ENCODE data around the gene TRIM10. TPM values are rescaled to one million over a fixed set of nuclear protein-coding genes. Genes with fewer than 3 reads are reported as not detected.
A peak's percentile ranks its signal among the peaks of the same experiment; 100 is the strongest.
"Not testable (repeated sequence)": the region's sequence is repeated elsewhere in the genome, so short reads cannot be mapped to it uniquely, and the experiment has no call there.

The TRIM10 gene
- total and polyA plus RNA-seq, 3 experiments from 2014 or later: not detected

DNA sequence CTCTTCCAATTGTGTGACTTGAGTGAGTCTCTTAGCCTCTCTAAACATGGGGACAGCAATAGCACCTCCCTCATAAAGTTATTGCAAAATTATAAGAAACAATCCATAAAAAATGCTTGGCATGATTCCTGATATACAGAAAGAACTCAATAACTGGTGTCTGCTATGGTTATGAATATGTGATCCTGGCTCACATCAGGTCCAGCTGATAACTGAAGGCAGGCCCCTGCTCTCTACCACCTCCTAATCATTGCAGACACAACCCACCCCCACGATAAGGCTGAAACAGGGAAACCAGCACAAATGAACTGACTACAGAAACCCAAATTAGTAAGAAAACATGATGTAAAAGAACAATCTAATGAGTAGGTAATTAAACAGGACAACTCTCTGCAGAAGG lies 7.7 kb upstream of the TRIM10 start:
- CTCF ChIA-PET: interaction anchor here (1.0 to 1.4 kb wide), 2 partner anchors 18 to 37 kb away, joined by 3 to 5 read pairs; no protein-coding TSS in a partner anchor
- Histone ChIP-seq H3K4me1 (ENCODE audit: insufficient read depth, low read length) (no peaks in the 10 kb centered on the region), H3K4me3 (ENCODE audit: low read length) (no peak overlapping the region), H3K9me3 (ENCODE audit: low read length) (no peaks in the 10 kb centered on the region), H3K36me3 (ENCODE audit: insufficient read depth, low read length) (no peaks in the 10 kb centered on the region), H3K27ac (ENCODE audit: low read depth, low read length) (no peak overlapping the region), H3K27me3 (ENCODE audit: insufficient read depth, low read length, poor library complexity, severe bottlenecking) (peaks cover 25% of the 10 kb centered on the region)
- Mint-ChIP-seq H3K27me3 (peaks cover 32 to 70% of the 10 kb centered on the region in 2 donors), H3K36me3 (no peaks in the 10 kb centered on the region), H3K4me1 (peaks cover 2 to 8% (median 5%) of the 10 kb centered on the region in 3 donors), H3K9me3 (no peaks in the 10 kb centered on the region), H3K4me3 (no peak overlapping the region), H3K27ac (peak overlapping the region in 1 of 8 donors; percentile 7)
- no peak for DNase-seq
- POLR2A ChIA-PET: no interaction called here

DNA sequence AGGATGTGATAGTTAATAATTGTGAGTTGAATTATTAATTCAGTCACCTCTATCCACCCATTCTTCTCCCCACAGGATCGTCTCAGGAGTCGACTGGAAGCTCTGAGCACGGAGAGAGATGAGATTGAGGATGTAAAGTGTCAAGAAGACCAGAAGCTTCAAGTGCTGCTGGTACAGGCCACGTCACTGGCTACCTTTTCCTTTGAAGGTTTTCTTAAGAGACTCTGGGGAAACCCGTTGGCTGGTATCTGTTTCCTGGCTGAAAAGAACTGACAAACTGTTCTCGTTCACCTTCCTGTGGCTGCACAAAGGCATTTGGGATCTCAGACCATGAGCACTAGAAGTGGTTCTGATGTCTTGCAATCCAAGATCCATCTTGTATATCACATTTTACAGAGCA lies 6.1 kb upstream of the TRIM10 start:
- ChIA-PET POLR2A (no interaction called here), CTCF (interaction anchor here (1.4 kb wide), 1 partner anchor 36 kb away, joined by 5 read pairs; no protein-coding TSS in a partner anchor)
- Mint-ChIP-seq H3K4me1 (peaks cover 5 to 17% (median 15%) of the 10 kb centered on the region in 3 donors), H3K27ac (no peak overlapping the region), H3K36me3 (no peaks in the 10 kb centered on the region), H3K4me3 (no peak overlapping the region), H3K9me3 (no peaks in the 10 kb centered on the region), H3K27me3 (peaks cover 22 to 67% of the 10 kb centered on the region in 2 donors)
- Histone ChIP-seq H3K27me3 (ENCODE audit: insufficient read depth, low read length, poor library complexity, severe bottlenecking) (peaks cover 16% of the 10 kb centered on the region), H3K9me3 (ENCODE audit: low read length) (no peaks in the 10 kb centered on the region), H3K4me1 (ENCODE audit: insufficient read depth, low read length) (peaks cover 4% of the 10 kb centered on the region), H3K27ac (ENCODE audit: low read depth, low read length) (no peak overlapping the region), H3K4me3 (ENCODE audit: low read length) (no peak overlapping the region), H3K36me3 (ENCODE audit: insufficient read depth, low read length) (no peaks in the 10 kb centered on the region)
- DNase-seq: peak in 1 of 5 donors; percentile 9

DNA sequence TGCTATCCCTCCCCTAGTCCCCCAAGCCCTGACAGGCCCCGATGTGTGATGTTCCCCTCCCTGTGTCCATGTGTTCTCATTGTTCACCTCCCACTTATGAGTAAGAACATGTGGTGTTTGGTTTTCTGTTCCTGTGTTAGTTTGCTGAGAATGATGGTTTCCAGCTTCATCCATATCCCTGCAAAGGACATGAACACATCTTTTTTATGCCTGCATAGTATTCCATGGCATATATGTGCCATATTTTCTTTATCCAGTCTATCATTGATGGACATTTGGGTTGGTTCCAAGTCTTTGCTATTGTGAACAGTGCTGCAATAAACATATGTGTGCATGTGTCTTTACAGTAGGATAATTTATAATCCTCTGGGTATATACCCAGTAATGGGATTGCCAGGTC lies 4.2 kb upstream of the TRIM10 start:
- H3K4me3 Mint-ChIP-seq; H3K9me3 ChIP-seq (ENCODE audit: low read length); H3K36me3 ChIP-seq (ENCODE audit: insufficient read depth, low read length); H3K9me3 Mint-ChIP-seq; H3K27me3 ChIP-seq (ENCODE audit: insufficient read depth, low read length, poor library complexity, severe bottlenecking); H3K4me3 ChIP-seq (ENCODE audit: low read length); DNase-seq; H3K4me1 ChIP-seq (ENCODE audit: insufficient read depth, low read length); CTCF ChIA-PET; H3K27ac ChIP-seq (ENCODE audit: low read depth, low read length); H3K27ac Mint-ChIP-seq; POLR2A ChIA-PET; H3K36me3 Mint-ChIP-seq: not testable (repeated sequence)
- peaks cover 3 to 18% (median 11%) of the 10 kb centered on the region in 3 donors for H3K4me1 Mint-ChIP-seq
- peaks cover 17 to 63% of the 10 kb centered on the region in 2 donors for H3K27me3 Mint-ChIP-seq

DNA sequence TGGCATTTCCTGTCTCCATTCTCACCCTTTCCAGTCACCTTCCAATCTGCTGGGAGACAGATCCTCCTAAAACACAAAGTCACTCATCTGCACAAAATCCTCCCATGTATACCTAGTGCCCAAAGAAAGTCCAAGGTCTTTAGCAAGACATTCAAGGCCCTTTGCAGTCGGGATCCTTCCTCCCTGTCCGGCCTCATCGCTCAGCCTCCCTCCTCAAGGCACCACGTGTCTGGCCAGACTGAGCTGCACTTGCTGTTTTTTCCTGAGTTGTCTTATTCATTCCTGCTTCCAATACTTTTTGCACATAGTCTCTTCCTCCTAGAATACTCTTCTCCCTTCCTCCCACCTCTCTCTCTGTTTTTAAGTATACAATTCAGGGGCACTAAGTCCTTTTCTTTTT lies 3.7 kb upstream of the TRIM10 start:
- no peaks in the 10 kb centered on the region for H3K9me3 ChIP-seq (ENCODE audit: low read length)
- Mint-ChIP-seq H3K27me3 (peaks cover 17 to 64% of the 10 kb centered on the region in 2 donors), H3K27ac (no peak overlapping the region), H3K4me3 (no peak overlapping the region), H3K4me1 (peaks cover 3 to 18% (median 11%) of the 10 kb centered on the region in 3 donors), H3K9me3 (no peaks in the 10 kb centered on the region), H3K36me3 (no peaks in the 10 kb centered on the region)
- H3K36me3 ChIP-seq (ENCODE audit: insufficient read depth, low read length): no peaks in the 10 kb centered on the region
- no peak for DNase-seq
- no peak overlapping the region for H3K27ac ChIP-seq (ENCODE audit: low read depth, low read length)
- peaks cover 4% of the 10 kb centered on the region for H3K4me1 ChIP-seq (ENCODE audit: insufficient read depth, low read length)
- no peaks in the 10 kb centered on the region for H3K27me3 ChIP-seq (ENCODE audit: insufficient read depth, low read length, poor library complexity, severe bottlenecking)
- no peak overlapping the region for H3K4me3 ChIP-seq (ENCODE audit: low read length)
- POLR2A ChIA-PET: no interaction called here
- CTCF ChIA-PET: interaction anchor here (1.2 kb wide), 1 partner anchor 511 kb away, joined by 3 read pairs; no protein-coding TSS in a partner anchor

DNA sequence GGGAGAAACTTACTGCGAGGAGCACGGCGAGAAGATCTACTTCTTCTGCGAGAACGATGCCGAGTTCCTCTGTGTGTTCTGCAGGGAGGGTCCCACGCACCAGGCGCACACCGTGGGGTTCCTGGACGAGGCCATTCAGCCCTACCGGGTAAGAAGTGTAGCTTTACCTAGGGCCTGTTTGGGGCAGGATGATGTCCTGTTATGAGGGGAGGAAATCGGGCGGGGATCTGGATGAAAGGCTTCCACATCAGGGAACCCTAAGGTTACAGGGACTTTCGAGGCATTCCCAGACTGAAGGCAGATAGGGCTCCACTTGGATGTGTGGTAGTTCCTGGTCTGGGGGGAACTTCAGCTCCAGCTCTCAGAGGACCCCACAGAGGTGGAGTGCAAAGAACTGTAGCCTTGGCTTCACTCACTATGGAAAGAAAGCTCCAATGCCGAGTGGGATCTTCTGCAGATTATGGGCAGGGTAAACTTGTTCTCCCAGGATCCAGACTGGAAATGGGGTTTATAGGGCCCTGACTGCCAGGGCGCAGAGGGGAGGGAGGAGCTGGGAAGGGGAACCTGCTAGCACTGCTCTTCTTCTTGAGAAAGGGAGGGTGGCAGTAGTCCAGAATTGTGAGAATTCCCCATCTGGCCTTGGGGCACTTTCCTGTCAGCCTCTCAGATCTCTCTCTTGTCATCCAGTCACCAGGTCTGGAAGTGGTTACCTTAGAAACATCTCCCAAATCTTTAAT lies 3.1 kb upstream of the TRIM10 start:
- DNase-seq: no peak
- no peaks in the 10 kb centered on the region for H3K9me3 Mint-ChIP-seq
- no peaks in the 10 kb centered on the region for H3K36me3 Mint-ChIP-seq
- peaks cover 18 to 67% of the 10 kb centered on the region in 2 donors for H3K27me3 Mint-ChIP-seq
- H3K9me3 ChIP-seq (ENCODE audit: low read length): no peaks in the 10 kb centered on the region
- H3K4me1 Mint-ChIP-seq: peaks cover 3 to 18% (median 11%) of the 10 kb centered on the region in 3 donors
- ChIA-PET POLR2A (no interaction called here), CTCF (interaction anchor here (0.8 to 1.2 kb wide), 2 partner anchors 32 to 511 kb away, joined by 3 to 4 read pairs; no protein-coding TSS in a partner anchor)
- no peak overlapping the region for H3K27ac Mint-ChIP-seq
- H3K4me1 ChIP-seq (ENCODE audit: insufficient read depth, low read length): peaks cover 4% of the 10 kb centered on the region
- no peak overlapping the region for H3K27ac ChIP-seq (ENCODE audit: low read depth, low read length)
- H3K4me3 Mint-ChIP-seq: no peak overlapping the region
- H3K27me3 ChIP-seq (ENCODE audit: insufficient read depth, low read length, poor library complexity, severe bottlenecking): no peaks in the 10 kb centered on the region
- H3K36me3 ChIP-seq (ENCODE audit: insufficient read depth, low read length): no peaks in the 10 kb centered on the region
- no peak overlapping the region for H3K4me3 ChIP-seq (ENCODE audit: low read length)

DNA sequence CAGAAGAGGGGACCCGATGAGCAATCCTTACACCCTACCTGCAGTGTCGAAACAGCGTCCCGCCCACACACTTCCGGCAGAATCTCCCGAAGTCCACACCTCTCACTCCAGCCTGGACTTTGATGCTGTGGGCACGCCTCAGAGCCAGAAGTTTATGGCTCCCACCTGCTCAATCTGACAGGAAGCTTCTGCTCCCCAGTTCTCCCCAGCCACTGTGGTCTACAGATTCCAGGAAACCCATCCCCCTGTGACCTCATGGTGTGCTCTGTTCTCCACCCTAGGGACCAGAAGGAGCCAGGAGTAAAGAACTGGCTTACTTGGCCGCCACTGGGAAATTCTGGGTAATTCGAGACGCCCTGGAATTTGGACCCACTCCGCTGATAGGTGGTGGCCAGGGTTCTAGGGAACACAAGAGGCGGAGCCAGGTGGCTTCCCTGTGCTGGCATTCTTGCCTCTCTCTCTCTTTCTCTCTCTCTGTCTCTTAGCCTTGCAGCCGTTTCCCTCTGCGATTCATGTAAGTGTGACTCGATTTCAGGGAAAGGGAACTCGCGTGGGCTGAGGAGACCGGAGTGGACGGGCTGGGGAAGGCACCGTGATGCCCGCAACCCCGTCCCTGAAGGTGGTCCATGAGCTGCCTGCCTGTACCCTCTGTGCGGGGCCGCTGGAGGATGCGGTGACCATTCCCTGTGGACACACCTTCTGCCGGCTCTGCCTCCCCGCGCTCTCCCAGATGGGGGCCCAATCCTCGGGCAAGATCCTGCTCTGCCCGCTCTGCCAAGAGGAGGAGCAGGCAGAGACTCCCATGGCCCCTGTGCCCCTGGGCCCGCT lies 2.3 kb upstream of the TRIM10 start, which contains the start of gene TRIM15:
TSS of gene TRIM15 (plus strand) at position 457 of the 828 bp plus-strand sequence. CDS start at position 596, 139 bp downstream.
- Histone ChIP-seq H3K4me1 (ENCODE audit: insufficient read depth, low read length) (peaks cover 4% of the 10 kb centered on the region), H3K9me3 (ENCODE audit: low read length) (no peaks in the 10 kb centered on the region), H3K36me3 (ENCODE audit: insufficient read depth, low read length) (no peaks in the 10 kb centered on the region), H3K27ac (ENCODE audit: low read depth, low read length) (no peak within 1 kb of the TSS), H3K4me3 (ENCODE audit: low read length) (no peak within 1 kb of the TSS), H3K27me3 (ENCODE audit: insufficient read depth, low read length, poor library complexity, severe bottlenecking) (no peaks in the 10 kb centered on the region)
- ChIA-PET CTCF (interaction anchor here (0.8 kb wide), 1 partner anchor 32 kb away, joined by 4 read pairs; no protein-coding TSS in a partner anchor), POLR2A (no interaction called here)
- Mint-ChIP-seq H3K27me3 (peaks cover 13 to 67% of the 10 kb centered on the region in 2 donors), H3K9me3 (no peaks in the 10 kb centered on the region), H3K36me3 (no peaks in the 10 kb centered on the region), H3K4me3 (peak within 1 kb of the TSS in 3 of 7 donors; percentile 23 to 59 (median 30)), H3K4me1 (peaks cover 3 to 18% (median 11%) of the 10 kb centered on the region in 3 donors), H3K27ac (no peak within 1 kb of the TSS)
- no peak for DNase-seq

DNA sequence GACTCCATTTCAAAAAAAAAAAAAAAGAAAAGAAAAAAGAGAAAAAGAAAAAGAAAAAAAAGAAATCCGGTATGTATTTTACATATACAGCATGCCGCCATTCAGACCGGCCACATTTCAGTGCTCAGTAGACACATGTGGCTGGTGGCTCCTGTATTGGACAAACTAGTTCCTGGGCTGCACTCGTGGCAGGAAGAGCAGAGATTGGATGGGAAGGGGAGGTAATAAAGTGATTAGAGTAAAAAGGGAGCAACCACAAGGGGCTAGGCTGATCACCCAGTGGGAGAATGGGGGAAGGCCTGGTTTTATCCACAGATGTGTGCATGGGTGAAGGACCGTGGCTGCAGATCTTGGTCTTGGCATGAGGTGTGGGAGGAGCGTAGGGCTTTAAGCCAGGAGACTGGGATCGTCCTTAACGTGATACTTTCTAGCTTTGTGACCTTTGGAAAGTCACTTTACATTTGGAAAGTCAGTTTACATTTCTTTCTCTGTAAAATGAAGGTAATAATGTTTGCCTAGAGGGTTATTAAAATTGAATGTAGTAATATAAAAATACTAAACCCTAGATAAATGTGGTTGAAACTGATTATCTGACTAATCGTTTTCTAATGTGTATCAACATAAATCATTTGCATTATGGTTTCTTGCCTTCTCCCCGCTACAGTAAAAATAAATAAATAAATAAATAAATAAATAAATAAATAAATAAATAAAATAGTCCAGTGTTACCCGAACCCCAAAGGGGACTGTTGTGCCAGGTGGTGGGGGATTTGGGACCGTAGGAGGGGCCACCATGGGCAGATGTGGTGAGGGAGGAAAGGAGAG lies 1.5 kb upstream of the TRIM10 start:
- no peak overlapping the region for H3K27ac Mint-ChIP-seq
- peak overlapping the region in 1 of 7 donors; percentile 54 for H3K4me3 Mint-ChIP-seq
- ChIA-PET POLR2A (no interaction called here), CTCF (no interaction called here)
- DNase-seq: no peak
- peaks cover 8 to 64% of the 10 kb centered on the region in 2 donors for H3K27me3 Mint-ChIP-seq
- Histone ChIP-seq H3K27ac (ENCODE audit: low read depth, low read length) (no peak overlapping the region), H3K9me3 (ENCODE audit: low read length) (no peaks in the 10 kb centered on the region), H3K36me3 (ENCODE audit: insufficient read depth, low read length) (no peaks in the 10 kb centered on the region), H3K27me3 (ENCODE audit: insufficient read depth, low read length, poor library complexity, severe bottlenecking) (no peaks in the 10 kb centered on the region), H3K4me1 (ENCODE audit: insufficient read depth, low read length) (peaks cover 4% of the 10 kb centered on the region), H3K4me3 (ENCODE audit: low read length) (no peak overlapping the region)
- peaks cover 3 to 18% (median 11%) of the 10 kb centered on the region in 3 donors for H3K4me1 Mint-ChIP-seq
- H3K9me3 Mint-ChIP-seq: no peaks in the 10 kb centered on the region
- H3K36me3 Mint-ChIP-seq: no peaks in the 10 kb centered on the region
